GM19035 (cell line): ENCODE results near the gene HGS.
"Not testable (repeated sequence)": the region's sequence is repeated elsewhere in the genome, so short reads cannot be mapped to it uniquely, and the experiment has no call there.

Experiments
- ATAC-seq: cut with Tn5 transposase; IDR thresholded peaks from one replicate; pipeline ENCODE4 v1.9.1; 2021; ENCODE audit not compliant: unreplicated experiment

Gene HGS

DNA sequence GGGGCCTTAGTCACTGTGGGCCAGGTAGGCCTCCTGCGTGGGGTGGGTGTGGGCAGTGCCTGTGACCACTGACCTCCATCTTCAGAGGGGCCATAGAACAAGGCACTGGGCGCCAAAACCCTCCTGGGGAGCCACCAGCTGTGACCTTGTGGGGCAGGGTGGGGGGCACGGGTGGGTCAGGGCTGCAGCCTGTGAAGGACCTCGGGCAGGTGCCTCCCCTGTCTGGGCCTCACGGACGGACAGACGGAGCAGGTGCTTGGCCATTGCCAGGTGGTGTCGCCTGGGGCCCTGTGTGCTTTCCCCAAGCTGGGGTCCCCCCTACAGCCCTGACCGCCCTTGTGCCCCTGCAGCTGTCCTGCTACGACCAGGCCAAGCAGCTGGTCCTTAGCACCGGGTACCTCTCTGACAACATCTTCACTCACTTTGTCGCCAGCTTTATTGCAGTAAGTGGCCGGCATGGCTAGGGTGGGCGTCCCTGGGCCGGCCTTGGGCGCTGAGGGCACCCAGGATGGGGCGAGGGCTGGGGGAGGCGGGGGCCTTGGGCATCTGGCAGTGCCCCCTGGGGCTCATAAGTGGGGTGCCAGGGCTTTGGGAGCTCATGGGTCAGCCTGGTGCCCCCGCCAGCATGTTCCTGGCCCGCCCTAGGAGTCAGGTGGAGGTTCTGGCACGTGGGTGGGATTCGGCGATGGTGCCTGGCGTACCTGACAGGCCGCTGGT is 33.4 kb downstream of the HGS start:
- no peak for ATAC-seq

DNA sequence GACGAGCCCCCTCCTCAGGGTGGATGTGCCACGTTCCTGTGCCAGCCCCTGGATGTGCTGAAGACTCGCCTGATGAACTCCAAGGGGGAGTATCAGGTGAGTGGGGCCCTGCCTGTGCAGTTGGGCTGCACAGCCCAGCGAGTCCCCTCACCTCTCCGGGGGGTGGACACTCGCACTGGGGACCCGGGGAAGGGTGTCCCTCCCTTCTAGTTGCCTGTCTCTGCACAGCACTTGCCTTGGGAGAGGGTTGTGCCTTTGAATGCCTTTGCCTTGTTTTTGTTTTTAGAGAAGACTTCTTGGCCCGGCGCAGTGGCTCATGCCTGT is 33.9 kb downstream of the HGS start:
- ATAC-seq, result no peak

DNA sequence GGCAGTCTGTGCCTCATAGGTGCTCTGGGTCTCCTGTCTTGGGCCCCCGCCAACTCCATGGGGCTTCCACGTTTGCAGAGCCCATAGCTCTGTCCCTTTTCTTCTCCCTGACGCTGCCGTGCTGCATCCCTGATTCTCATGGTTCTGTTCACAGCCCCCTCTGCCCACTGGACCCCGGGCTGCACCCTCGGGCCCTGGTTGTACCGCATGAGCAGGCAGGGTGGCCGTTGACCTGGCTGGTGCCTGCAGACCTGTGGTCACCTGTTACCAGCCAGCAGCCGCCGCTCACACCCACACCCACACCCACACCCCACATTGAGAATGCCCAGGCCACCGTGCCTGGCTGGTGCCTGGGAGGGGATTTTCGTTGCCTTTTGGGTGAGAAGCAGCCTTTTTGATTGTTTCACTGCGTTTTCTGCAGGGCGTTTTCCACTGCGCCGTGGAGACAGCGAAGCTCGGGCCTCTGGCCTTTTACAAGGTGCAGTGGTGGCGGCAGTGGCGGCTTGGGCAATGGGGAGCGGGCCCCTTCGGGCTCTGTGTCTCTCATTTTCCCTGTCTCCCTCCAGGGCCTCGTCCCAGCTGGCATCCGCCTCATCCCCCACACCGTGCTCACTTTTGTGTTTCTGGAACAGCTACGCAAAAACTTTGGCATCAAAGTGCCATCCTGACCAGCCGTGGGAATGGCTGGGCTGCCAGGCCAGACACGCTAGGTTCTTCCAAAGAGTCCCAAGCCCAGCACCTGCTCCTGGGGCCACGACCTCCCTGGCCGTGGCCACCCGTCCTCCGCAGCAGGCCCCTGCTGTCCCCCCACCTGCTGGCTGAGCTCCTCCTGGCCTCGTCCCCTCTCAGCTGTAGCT is 35.8 kb downstream of the HGS start:
- no peak for ATAC-seq

DNA sequence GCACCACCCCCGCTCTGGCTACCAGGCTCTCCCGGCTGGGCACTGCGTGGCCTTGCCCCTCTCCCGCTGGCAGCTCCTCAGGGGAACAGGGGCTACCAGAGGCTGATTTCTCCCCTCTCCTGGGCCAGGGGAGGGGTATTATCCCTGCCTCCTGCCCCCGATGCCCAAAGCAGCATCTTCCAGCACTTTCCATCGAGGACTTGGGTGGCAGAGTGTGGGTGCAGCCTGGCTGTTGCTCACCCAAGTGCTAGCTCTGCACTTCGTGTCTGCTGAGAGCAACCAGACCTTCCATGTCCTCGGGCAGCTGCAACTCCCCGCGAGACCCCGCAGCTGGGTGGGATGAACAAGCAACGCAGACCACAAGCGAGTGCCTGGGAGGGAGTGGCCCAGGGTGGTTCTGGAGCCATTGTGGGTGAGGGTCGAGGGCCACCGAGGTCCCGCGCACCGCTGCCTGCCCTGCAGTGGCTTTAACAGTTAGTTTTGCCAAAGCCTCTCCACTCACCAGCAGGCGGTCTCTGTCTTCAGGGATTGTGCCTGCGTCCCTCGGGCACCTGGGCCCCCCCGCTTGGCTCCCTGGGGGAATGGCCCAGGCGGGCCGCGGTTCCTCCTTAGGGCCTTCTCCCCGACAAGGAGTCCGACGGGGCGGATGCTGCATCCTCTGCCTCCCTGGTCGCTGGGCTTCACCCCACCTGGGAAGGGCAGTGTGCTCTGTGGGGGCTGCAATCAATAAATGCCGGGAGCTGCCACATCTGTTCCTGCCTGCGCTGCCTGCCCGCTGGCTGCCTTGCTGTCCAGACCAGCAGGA is 36.7 kb downstream of the HGS start:
- no peak for ATAC-seq

DNA sequence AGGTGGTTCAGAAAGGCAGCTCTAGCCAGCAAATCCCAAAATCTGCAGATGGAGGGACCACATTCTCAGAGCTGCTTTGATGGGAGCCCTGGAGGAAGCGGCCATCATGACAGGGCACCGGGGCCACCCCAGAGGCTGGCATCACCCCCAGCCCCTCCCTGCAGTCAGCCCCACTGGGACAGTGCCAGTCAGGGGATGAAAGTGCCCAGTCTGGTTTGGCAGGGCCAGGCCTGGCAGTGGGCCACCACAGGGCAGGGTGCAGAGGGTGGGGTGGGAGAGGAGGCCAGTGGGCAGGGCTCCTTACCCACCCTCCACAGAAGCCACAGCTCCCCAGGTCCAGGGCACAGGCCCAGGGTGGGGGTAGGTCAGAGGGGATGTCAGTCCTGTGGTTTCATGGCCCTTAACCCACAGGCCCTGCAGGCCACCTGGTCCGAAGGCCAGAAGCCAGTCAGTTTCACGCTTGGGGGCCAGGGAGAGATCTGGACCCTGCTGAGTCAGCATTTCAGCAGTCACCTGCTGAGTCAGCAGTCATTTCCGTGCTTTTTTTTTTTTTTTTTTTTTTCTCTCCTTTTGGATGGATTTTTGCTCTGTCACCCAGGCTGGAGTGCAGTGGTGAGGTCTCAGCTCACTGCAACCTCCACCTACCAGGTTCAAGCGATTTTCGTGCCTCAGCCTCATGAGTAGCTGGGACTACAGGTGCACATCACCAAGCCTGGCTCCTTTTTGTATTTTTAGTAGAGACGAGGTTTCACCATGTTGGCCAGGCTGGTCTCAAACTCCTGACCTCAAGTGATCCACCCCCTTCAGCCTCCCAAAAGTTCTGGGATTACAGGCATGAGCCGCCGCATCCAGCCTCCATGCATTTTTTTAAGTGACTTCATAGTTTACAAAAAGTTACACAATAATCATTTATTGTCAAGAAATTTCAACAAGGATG is 38.6 kb downstream of the HGS start:
- no peak for ATAC-seq

DNA sequence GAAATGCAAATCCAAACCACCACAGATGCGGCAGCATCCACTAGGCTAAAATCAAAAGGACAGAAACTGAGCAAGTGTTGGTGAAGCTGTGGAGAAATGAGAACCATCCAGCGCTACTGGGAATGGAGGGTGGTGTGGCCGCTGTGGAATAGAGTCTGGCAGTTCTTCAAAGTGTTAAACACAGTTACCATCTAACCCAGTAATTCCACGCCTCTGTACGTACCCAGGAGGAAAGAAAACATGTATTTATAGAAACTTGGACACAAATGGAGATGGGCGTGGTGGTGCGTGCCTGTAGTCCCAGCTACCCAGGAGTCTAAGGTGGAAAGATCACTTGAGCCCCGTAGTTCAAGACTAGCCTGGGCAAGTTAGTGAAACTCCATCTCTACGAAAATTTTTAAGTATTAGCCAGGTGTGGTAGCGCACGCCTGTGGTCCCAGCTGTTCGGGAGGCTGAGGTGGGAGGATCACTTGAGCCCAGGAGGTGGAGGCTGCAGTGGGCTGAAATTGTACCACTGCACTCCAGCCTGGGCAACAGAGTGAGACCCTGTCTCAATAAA is 39.9 kb downstream of the HGS start:
- ATAC-seq, result no peak

DNA sequence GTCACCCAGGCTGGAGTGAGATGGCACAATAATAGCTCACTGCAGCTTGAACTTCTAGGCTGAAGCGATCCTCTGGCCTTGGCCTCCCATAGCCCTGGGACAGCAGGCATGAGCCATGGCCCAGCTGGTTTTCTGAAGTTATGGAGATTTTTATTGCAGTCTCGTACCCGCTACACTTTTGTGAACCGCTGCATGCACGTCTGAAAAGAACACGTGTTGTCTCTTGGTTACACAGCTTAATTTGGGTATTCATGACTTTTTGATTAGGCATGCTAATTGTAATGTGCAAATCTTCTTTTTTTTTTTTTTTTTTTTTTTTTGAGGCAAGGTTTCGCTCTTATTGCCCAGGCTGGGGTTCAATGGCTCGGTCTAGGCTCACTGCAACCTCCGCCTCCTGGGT is 41.6 kb downstream of the HGS start:
- no peak for ATAC-seq

DNA sequence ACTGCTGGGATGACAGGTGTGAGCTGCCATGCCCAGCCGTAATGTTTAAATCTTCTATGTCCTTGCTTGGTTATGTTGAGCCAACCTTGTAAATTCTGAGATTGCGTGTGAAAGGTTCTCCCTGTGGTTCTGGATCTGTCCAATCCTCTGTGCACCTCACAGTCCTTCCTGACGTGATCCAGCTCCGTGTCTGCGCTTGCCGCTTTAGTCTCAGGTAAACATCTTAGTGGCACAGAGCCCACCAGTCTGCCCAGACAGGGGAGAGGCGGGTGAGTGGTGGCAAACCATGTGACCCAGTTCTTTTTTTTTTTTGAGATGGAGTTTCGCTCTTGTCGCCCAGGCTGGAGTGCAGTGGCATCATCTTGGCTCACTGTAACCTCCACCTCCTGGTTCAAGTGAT is 42.2 kb downstream of the HGS start:
- no peak for ATAC-seq

DNA sequence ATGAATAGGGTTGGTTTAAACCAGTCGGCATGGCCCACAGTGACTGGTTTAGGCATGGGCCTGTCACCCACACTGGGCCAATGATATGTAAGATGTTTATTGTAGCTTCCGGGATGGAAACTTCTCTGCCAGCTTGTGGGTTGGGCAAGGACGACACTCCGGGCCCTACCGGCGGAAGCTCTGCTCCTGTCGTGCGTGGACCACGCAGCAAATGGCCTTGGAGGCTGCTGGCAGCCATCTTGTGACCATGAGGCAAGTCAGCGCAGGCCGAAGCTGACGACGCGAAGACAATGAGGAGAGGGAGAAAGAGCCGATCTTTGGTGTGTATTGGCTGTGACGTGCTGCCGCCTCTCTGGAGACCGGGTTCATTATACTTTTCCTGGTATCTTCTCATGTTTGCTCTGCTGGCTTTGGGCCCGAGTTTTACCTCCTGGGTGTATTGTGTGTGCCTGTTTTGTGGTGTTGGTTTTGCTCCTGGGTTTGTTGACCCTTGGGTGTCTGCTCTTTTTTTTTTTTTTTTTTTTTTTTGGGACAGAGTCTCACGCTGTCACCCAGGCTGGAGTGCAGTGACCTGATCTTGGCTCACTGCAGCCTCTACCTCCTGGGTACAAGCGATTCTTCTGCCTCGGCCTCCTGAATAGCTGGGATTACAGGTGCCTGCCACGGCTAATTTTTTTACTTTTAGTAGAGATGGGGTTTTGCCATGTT is 43.7 kb downstream of the HGS start:
- no peak for ATAC-seq

DNA sequence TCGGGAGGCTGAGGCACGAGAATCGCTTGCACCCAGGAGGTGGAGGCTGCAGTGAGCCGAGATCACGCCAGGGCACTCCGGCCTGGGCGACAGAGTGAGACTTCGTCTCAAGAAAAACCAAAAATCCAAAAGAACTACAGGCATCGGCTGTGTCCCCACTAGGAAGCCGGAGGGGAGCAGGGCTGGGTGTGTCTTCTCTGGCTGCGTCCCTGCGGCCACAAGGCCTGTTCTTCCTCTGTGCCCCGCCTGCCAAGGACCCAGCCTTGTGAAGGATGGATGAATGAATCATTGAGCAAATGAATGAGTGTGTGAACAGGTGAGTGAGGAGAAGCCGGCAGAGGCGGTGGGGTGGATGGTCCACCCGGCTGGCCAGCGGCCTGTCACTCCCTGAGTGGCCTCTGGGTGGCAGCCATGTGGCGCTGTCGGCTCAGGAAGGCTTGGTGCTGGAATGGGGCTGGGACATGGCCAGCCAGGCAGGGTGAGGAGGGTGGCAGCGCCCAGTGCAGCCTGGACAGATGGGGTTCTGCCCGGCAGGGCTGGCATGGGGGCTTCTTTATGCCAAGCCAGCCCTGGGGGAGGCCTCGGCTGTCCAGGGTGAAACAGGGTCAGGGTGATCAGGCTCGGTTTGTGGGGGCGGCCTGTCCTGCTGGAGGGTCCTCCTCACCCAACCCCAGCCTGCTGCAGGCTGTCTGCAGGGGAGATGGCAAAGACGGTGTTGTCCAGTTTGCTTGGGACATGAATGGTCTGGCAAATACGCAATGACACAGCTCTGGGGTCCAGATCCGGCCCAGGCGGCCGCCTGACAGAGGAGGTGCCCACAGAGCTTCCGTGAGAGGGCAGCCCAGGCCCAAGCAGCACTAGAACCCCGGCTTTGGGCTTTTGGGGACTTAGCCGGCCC is 49.9 kb downstream of the HGS start:
- no peak for ATAC-seq

DNA sequence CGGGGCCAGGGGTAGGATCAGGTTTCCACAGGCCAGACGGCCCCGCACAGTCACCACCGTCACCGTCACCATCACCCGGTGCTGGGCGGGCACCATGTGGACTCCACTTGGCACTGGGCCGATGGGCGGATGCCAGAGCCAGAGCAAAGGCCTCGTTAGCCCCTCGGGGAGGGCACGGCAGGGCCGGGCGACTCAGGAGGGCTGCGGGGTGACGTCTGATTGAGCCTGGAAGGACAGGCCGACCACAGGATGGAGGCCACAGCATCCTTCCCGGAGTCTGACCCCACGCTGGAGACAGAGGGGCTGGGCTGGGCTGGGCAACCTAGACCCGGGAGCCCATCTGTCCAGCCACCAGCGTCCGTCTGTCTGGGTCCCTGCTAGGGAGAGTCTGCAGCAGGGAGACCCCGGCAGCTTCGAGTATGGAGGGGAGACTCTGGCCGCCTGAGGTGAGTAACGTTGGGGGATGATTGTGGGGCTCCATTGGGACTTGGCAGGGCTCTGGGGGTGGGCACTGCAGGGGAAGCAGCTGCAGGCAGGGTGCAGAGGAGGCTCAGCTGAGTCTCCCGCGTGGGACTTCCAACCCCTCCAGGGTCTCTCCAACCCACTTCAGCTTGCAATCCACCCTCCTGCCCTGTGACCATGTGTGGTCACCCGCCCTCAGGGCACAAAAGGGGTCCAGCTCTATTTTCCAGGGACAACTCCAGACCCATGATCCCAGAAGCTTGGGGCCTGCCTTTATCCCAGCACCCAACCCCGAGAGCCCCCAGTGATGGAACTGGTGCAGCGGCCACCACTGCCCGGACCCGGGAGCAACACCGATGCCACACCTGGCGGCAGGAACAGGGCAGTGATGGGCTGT is 50.8 kb downstream of the HGS start:
- ATAC-seq, result no peak

DNA sequence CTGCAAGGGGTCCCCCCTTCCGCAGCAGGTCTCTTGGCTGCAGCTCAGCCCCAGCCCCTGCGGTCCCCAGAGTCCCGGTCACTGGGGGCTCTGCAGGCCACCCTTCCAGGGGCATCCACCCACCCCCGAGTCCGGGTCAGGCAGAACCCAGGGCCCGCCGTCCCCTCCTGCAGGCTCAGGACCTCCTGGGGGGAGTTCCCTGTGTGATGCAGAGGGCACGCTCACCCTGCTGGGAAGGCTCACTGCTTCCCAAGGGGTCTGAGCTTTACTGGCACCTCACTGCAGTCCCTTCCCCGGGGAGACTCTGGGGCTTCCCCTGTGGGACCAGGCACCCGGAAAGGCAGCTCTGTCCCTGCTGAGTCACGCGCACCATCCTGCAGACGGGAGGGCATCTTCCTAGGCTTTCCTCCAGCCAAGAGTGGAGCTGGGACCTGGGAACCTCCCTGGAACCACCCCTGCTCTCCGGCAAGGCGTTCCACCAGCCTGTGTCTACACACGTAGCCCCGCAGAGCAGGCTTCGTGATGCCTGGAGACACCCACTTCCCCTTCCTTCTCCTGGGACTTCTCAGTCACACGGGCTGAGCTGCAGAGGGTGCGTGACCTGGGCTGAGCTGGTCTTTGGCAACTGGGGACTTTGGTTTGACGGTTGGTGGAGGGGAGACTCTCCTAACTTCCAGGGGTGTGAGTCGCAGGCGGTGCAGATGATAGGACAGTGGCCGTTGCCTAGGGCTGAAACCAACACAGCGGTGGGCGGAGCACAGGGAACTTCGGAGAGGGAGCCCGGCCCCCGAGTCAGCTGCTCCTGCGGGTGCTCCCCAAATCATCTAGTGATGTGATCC is 51.7 kb downstream of the HGS start:
- ATAC-seq, result no peak

DNA sequence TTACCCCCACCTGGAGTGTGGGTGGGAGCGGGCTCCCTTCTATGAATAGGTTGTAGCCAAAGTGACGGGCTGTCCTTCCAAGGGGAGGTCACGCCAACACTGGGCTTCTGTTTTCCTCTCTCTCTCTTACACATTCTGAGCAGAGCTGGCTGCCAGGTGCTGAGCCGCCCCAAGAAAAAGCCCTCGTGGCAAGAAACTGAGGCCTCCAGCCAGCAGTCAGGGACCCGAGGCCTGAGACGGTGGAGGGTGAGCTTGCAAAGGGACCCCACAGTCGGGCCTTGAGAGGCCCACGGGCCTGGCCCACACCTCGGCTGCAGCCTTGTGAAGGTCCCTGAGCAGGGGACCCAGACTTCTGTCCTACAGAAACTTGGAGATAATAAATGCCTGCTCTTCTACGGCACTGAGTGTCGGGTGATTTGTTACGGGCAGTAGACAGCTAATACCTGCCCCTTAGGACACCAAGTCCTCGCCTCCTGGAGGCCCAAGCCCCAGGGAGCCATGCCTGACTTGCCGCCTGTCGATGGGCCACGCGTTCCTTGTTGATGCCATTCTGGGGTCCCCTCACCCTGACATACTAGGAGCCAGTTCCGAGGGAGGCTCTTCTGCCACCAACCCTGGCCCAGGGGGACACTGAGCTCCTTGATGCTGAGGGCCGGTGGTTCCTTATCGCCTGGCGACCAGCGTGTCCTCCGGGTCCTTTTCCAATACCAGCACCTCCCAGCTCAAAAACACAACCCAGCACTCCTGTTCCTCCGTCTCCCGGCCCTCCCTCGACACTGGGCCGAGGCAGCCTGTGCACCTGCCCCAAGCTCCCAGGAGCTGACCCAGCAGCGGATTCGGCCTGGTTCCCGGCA is 54.4 kb downstream of the HGS start:
- no peak for ATAC-seq

DNA sequence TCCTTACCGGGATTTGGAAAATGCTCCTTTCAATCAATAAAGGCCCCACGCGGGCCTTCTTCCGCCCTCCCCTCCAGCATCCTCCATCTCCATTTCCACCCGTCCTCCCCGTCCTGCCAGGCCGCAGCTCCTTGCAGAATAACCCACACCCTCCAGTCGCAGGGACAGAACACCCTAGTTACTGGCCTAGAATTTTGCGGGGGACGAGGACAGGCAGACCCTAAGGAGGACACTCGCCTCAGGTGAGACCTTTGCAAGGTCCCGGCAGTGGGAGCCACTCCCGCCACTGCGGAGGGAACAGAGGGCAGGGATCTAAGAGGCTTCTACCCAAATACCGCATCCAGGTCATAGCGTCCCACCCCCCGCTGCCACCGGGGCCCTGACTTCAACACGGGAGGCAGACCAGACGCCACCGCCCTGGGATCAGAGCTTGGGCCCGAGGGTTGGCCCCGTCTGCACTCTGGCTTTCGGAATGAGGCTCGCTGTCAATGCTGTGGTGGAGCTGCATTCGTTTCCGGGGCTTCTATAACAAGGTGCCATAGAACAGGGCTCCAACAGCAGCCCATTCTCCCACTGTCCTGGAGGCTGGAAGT is 55.1 kb downstream of the HGS start:
- ATAC-seq, result no peak

DNA sequence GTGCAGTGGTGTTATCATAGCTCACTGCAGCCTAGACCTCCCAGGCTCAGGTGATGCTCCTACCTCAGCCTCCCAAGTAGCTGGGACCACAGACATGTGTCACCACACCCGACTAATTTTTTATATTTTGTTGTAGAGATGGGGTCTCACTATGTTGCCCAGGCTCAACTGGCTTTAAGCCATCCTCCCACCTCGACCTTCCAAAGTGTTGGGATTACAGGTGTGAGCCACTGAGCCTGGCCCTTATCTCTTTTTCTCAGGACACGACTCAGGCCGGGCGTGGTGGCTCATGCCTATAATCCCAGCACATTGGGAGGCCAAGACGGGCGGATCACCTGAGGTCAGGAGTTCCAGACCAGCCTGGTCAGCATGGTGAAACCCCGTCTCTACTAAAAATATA is 55.8 kb downstream of the HGS start:
- not testable (repeated sequence) for ATAC-seq
